ENCODE measurements around the gene FRMPD2.
"Not testable (repeated sequence)": the region's sequence is repeated elsewhere in the genome, so short reads cannot be mapped to it uniquely, and the experiment has no call there.

The FRMPD2 gene

DNA sequence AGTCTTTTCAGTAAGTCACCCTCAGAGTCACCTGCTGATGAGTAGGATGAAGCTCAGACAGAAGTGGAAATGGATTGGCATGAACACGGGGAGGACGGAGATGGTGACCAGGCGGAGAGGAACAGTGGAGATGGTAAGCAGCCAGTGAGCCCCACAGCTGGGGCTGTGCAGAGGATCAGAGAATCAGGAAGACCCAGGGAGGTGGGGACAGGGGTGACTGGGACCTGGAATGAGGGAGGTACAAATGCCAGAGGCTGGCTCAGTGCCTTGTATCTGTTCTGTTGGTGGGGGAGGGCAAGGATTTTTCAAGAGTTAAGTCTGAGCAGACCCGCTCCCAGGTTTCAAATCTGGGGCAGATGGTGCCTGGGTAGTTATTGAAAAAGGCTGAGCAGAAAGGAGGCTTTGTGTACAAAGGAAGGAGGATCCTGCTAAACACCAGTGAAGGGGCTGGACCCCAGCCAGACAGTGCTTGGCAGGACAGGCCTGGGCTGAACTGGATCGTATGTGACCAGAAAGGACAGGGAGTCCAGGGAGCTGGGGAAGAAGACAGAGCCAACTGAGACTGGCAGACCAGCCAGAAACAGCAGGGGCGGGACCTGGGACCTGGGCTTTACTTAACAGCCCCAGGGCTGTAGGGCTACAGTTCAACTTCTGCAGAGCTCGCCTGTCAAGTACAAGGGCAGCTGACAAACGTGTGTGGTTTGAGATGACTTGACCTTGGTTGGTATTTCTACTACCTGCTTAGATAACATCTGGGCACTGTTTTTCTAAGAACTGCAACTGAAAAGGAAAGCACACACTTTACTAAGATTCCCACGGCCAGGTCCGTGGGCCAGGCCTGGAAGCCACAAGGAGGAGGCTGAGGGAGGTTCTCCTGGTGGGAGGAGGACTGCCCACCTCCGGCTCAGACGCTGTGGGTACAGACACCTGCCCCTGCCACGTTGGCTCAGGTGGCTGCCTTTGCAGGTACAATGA is 13.2 kb upstream of the FRMPD2 start:
- DNase-seq, result no peak

GRCh38 chr10:48286356-48286755 is 11.9 kb upstream of the FRMPD2 start:
- no peak for DNase-seq

DNA sequence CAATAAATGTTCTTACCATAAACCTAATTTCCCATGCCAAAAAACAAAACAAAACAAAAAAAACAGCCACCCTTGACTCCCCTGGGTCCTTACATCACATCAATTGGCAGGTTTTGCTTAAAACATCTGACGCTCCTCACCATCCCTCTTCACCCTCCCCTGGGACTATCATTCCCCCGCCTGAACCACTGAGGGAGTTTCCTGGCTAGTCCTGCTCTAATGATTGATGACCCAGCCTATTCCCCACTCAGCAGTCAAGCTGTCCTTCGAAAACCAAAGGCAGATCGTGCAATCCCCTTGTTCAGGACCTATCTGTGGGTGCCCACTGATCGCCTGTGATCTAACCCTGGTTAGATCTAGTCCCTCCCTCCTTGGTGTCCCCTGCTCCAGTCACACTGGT is 11.2 kb upstream of the FRMPD2 start:
- DNase-seq, result no peak

DNA sequence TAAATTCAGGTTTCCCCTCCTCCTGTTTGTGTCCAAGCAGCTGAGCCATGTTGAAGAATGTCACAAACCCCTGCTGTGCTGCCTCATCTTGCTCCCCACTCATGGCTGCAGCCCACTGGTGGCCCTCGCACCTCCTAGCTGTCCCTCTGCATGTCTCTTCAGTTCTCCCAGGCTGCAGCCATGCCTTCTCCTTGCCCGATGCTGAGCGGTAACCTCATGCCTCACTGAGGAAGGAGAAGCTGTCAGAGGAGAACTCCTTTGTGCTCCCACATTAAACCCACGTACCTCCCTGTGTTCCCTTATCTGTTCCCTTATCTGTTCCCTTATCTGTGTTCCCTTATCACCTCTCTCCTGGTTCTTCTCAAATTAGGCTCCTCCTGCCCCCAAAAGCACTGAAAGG is 10.3 kb upstream of the FRMPD2 start:
- DNase-seq, result no peak

DNA sequence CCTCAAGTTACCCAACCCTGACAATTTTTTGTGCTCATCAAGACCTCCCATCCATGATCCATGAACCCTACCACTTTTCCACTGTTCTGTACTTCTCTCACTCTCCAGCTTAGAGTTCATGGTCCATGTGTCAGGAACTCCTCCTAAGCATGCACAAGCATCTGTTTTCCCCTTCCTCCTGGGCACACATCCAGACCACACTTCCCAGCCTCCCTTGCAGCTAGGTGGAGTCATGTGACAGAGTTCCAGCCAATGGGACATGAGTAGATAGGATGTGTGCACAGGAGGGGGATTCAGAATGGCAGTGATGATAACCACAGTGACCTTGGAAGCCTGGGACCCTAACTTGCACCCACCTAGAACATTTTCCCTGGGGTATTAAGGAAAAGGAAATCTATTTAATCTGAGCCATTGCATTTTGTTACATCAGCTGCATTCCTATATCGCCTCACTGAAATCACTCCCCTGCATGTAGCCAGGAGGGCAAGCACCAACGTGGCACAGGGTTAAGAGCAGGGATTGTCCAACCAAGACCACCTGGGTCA is 9.6 kb upstream of the FRMPD2 start:
- no peak for DNase-seq

- DNase-seq, result no peak
Measured at GRCh38 chr10:48282829-48283228, 8.3 kb upstream of the FRMPD2 start.

DNA sequence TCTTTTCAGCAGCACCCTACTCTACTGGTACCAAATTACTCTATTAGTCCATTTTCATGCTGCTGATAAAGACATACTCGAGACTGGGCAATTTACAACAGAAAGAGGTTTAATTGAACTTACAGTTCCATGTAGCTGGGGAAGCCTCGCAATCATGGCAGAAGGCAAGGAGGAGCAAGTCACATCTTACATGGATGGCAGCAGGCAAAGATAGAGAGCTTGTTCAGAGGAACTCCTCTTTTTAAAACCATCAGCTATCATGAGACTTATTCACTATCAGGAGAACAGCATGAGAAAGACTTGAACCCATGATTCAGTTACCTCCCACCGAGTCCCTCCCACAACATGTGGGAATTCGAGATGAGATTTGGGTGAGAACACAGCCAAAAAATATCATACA is 7.2 kb upstream of the FRMPD2 start:
- DNase-seq, result not testable (repeated sequence)

DNA sequence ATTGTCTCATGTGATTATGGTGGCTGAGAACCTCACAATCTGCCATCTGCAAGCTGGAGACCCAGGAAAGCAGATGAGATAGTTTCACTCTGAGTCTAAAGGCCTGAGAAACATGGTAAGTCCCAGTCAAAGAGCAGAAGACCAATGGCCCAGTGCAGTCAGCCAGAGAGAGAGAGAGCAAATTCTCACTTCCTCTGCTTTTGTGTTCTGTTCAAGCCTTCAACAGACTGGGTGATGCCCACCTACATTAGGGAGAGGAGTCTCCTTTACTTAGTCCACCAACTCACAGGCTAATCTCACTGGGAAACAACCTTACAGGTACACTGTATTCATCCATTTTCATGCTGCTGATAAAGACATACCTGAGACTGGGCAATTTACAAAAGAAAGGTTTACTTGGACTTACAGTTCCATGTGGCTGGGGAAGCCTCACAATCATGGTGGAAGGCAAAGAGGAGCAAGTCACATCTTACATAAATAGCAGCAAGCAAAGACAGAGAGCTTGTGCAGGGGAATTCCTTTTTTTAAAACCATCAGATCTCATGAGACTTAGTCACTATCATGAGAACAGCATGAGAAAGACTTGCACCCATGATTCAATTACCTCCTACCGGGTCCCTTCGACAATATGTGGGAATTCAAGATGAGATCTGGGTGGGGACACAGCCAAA is 4.7 kb upstream of the FRMPD2 start:
- no peak for DNase-seq

- DNase-seq, result no peak
Measured at GRCh38 chr10:48277093-48277492, 2.6 kb upstream of the FRMPD2 start.

- no peak for DNase-seq
Measured at GRCh38 chr10:48273741-48274140, 755 bp downstream of the FRMPD2 start.

DNA sequence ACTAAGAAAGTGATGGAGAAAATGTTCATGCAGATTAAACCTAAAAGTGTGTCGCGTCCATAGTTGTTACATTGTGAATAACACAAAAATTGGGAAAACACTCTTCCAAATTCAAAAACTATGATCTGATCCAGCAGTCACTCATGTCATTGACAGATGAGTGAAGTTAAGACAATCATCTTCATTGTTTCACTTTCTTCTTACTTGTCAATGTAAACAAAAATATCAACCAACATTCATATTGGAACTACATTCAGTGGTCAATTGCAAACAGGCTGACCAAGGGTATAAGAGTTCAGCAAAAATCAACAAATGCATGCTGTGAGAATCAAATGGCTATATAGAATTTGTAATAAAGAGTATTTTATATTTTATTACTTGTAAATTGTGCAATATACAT is 1.8 kb downstream of the FRMPD2 start:
- DNase-seq, result no peak

DNA sequence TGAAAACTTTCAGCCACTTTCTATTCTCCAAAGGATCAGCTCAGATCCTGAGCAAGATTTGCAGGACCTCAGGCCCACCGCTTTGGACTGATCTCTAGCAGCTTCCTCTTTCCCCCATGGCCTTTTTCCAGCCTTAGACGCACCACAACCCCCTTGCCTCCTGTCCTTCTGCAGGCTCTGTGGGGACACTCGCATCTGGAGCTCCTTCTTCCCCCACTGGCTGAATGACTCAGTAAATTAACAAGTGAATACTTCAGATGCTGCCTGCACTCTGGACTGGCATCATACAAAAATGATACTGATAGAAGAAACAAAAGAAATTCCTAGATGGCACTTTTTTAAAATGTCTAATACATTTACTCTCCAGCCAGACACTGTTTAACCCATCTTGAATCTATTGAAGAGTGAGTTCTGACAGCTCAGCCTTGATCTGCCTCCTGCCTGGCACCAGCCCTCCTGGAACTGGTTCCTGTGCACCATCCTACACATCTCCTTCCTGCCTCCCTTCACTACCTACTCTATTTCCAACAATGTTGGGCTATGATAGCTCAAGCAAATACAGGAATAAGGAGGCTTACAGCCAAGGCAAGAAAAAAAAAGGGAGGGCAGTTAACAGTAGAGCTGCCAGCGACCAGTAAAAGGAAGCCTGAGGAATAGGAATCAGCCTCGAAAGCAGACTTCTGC is 3.3 kb downstream of the FRMPD2 start:
- no peak for DNase-seq

- DNase-seq, result no peak
Measured at GRCh38 chr10:48266528-48266927, 8.0 kb downstream of the FRMPD2 start.

- DNase-seq, result no peak
Measured at GRCh38 chr10:48258105-48258504, 16.4 kb downstream of the FRMPD2 start.

DNA sequence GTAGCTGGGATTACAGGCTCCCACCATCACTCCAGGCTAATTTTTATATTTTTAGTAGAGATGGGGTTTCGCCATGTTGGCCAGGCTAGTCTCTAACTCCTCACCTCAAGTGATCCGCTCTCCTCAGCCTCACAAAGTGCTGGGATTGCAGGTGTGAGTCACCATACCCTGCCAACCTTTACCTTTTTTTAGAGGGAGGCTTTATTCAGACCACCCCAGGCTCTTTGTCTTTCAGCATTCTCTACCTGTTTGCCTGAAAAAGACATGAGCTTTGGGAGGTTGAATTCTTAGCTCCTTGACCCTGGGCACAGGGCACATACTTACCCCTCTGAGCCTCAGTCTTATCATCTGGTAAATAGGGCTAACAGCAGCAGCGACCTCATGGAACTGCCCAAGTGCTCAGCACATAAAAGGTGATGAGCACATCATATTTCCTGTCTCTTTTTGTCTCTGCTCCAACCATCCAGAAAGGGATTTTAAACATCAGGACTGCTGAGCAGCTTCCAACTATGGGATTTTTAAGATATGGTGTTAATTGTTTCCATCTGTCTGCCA is 17.0 kb downstream of the FRMPD2 start:
- no peak for DNase-seq

DNA sequence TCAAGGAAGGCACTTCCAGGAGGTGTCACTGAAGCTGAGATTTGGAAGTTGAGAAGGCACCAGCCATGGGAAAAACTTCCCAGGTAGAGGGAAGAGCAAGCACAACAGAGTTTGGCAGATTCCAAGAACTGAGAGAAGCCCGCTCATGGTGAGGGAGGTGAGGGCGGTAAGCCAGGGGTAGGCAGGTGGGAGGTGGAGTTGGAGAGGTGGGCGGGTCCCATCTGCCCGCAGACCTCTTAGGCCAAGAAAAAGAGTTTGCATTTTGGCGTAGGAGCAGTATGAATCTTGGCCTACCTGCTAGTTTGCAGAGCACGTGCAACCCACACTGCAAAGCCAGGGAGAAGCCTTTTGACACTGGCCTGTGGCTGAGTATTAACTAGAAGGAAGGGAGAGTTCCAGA is 18.8 kb downstream of the FRMPD2 start:
- DNase-seq, result no peak

DNA sequence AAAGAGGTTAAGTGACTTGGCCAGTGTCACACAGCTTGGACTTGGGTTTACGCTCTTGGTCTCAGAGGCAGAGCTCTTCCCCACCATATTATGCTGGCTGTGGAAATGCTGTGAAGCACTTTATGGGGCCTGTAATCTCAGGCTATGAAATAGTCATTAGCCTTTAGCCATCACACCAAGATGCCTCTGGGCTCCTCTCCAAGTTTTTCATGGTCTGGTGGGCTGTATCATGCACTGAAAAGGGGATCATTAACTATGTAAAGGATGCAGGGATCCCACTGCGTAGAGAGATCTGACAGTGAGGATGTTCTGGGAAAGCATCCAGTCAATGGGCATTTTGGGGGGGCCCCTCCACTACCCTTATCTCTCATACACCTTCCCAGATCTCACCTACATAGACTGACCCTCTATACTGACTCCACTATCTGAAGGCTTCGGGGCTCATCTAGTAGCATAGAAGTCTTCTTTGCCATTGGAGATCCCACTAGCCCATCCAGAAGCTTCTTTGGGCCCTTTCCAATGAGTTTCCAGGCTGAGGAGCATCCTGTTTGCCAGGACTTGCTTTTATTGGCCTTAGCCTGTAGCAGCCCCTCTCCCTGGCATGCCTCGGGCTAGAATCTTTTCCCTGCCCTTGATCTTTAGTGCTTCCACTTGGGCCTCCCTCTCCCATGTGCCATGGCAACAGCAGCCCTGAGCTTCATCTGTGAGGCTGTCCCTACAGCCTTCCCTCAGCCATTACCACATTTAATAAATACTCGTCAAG is 19.6 kb downstream of the FRMPD2 start:
- DNase-seq, result no peak

DNA sequence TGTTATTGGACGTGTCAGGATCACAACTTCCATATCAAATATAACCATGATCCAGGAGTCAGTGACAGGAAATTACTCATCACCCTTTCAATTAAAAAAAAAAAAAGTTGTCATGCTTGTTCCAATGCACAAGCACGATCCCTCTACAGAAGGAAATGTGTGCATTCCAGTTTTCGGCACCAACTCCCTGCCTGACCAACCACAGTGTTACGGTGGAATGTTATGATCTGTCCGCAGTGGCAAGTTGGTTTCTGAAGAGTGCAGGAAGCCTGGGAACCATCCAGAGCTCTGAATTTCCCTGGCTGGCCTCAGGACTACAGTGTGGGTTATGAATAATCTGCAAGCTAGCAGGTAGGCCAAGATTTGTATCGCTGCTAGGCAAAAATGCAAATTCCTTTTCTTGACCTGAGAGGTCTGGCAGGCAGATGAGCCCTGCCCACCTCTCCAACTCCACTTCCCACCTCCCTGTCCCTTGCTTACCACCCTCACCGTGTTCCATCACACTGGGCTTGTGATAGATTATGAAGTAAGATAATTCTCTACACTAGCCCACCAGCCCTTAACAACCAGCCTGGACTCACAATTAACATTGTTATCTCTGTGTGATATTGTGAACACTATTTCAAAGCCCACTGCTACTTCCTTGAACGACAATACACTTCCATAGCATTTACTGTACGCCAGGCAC is 20.4 kb downstream of the FRMPD2 start:
- DNase-seq, result no peak

DNA sequence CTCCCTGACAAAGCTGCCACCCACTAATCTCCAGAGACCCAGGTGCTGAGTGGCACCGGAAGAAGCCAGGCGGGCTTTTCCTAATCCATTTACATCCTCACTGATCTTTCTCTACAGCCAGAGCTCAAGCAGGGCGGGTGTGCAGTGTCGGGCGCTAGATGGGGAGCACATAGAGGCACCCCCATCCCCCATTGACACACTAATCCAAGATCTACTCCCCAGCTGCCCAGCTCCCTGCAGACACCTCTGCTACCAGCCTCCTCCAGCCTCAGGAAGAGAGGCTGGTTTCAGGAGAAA is 22.2 kb downstream of the FRMPD2 start:
- DNase-seq, result no peak

GRCh38 chr10:48251525-48252353 is 22.8 kb downstream of the FRMPD2 start:
- no peak for DNase-seq

- DNase-seq, result no peak
Measured at GRCh38 chr10:48251152-48251524, 23.4 kb downstream of the FRMPD2 start.
